Fibroblast of skin of back (primary cell): ENCODE results near the gene CELSR1. TPM values are rescaled to one million over a fixed set of nuclear protein-coding genes. Genes with fewer than 3 reads are reported as not detected.
A peak's percentile ranks its signal among the peaks of the same experiment; 100 is the strongest.

Experiments
- DNase-seq: peaks from one replicate; pipeline ENCODE4 v3.0.0-alpha.2; 2013
- polyA plus RNA-seq, 2 experiments: library from polyadenylated mRNA; unstranded; fragments of 120-200 nt; gene quantifications; one replicate each; pipeline ENCODE4 v1.2.1, GENCODE V29; 2013; ENCODE audit not compliant: insufficient read length in 2 of 2

Gene CELSR1
- 0.24 TPM for polyA plus RNA-seq (2013, experiment 1 of 2; ENCODE audit: insufficient read length)
- 0.36 TPM for polyA plus RNA-seq (2013, experiment 2 of 2; ENCODE audit: insufficient read length)

GRCh38 chr22:46537225-46537945, at the start of gene CELSR1:
Gene CELSR1, minus strand, starts transcription at chr22:46537620. Its CDS starts 450 bp downstream, at chr22:46537170.
- DNase-seq: no peak

- no peak for DNase-seq
Observed at GRCh38 chr22:46587061-46587460, 49.6 kb upstream of the CELSR1 start.

- DNase-seq: no peak
Observed at GRCh38 chr22:46586531-46587011, 49.2 kb upstream of the CELSR1 start.

- DNase-seq: no peak
Observed at GRCh38 chr22:46586123-46586519, 48.7 kb upstream of the CELSR1 start.

GRCh38 chr22:46585340-46586122, 48.1 kb upstream of the CELSR1 start:
- DNase-seq: no peak

- DNase-seq: peak; percentile 66
Observed at GRCh38 chr22:46584081-46584921, 46.9 kb upstream of the CELSR1 start.

- no peak for DNase-seq
Observed at GRCh38 chr22:46583571-46583970, 46.2 kb upstream of the CELSR1 start.

- DNase-seq: no peak
Observed at GRCh38 chr22:46582281-46582933, 45.0 kb upstream of the CELSR1 start.

- no peak for DNase-seq
Observed at GRCh38 chr22:46581538-46582244, 44.3 kb upstream of the CELSR1 start.

GRCh38 chr22:46580940-46581537, 43.6 kb upstream of the CELSR1 start:
- no peak for DNase-seq

GRCh38 chr22:46579751-46580449, 42.5 kb upstream of the CELSR1 start:
- no peak for DNase-seq

- no peak for DNase-seq
Observed at GRCh38 chr22:46578824-46579561, 41.6 kb upstream of the CELSR1 start.

GRCh38 chr22:46578251-46578823, 40.9 kb upstream of the CELSR1 start:
- no peak for DNase-seq

- DNase-seq: no peak
Observed at GRCh38 chr22:46577368-46578249, 40.2 kb upstream of the CELSR1 start.

GRCh38 chr22:46576556-46577367, 39.3 kb upstream of the CELSR1 start:
- DNase-seq: peak; percentile 57

GRCh38 chr22:46575911-46576555, 38.6 kb upstream of the CELSR1 start:
- DNase-seq: no peak
